Peyer's patch (tissue), 4 donors: ENCODE results near the gene SHKBP1.

Source experiments
- CTCF ChIP-seq, 6 experiments: fragments of 450-650 bp in 4 of 6; fragments of 200-600 bp in 2 of 6; sonication (generic) in 1 of 6; IDR thresholded peaks; one replicate each; pipeline ENCODE4 v1.5.1; 2017 to 2019; ENCODE audit warnings: antibody characterized with exemption in 6 of 6, mild to moderate bottlenecking in 3 of 6, moderate library complexity in 1 of 6
- POLR2A ChIP-seq, 2 donors: fragments of 450-650 bp; IDR thresholded peaks; one replicate each; pipeline ENCODE4 v1.5.1; 2017; ENCODE audit warnings: antibody characterized with exemption in 2 of 2, mild to moderate bottlenecking in 2 of 2, moderate library complexity in 2 of 2

GRCh38 chr19:40539070-40539469 is 37.6 kb upstream of the SHKBP1 start:
- TF ChIP-seq CTCF (IDR thresholded peaks at IDR 0.05) (no peak), POLR2A (IDR thresholded peaks at IDR 0.05) (no peak)
